Lower leg skin (tissue), 4 donors: ENCODE results near the gene PFKFB4. TPM values are rescaled to one million over a fixed set of nuclear protein-coding genes. Genes with fewer than 3 reads are reported as not detected.

Source experiments
- DNase-seq, 2 donors: peaks; one replicate each; pipeline ENCODE4 v3.0.0-alpha.2; 2019; ENCODE audit warnings: low spot score in 2 of 2
- H3K4me3 ChIP-seq: fragments of 200-600 bp; sonication (generic); 2 replicates; pipeline ENCODE4 v1.5.1; 2017; ENCODE audit warnings: mild to moderate bottlenecking, low read depth; ENCODE audit not compliant: poor library complexity, severe bottlenecking
- POLR2A ChIP-seq, 2 donors: fragments of 450-650 bp; IDR thresholded peaks; one replicate each; pipeline ENCODE4 v1.6.1; 2016 to 2017; ENCODE audit warnings: antibody characterized with exemption in 2 of 2, mild to moderate bottlenecking in 1 of 2, moderate library complexity in 1 of 2
- WGBS, 2 donors: methylation state at CpG; one replicate each; pipeline ENCODE4 v1.1.5; 2018; 5-methylcytosine and 5-hydroxymethylcytosine counted together
- intact Hi-C: fragments of 100-400 bp; cut with DNase I; formaldehyde crosslinking; loops from one replicate; pipeline ENCODE4 v1.15.0; 2023; ENCODE audit warnings: low total_unique reads
- total RNA-seq, 4 donors: library from RNA; depleted of rRNA; stranded (reverse); fragments of >200 nt; gene quantifications; one replicate each; pipeline ENCODE4 v1.1.0, GENCODE V29; 2016
- TF ChIP-seq, protein P1 (sequence below), 3 donors: fragments of 450-650 bp; IDR thresholded peaks; one replicate each; pipeline ENCODE4 v1.5.1; 2016; ENCODE audit warnings: antibody characterized with exemption in 3 of 3, mild to moderate bottlenecking in 3 of 3, moderate library complexity in 2 of 3

The PFKFB4 gene
- total RNA-seq, 4 donors from 2014 or later, result 3.7 to 8.8 (median 6.4) TPM

DNA sequence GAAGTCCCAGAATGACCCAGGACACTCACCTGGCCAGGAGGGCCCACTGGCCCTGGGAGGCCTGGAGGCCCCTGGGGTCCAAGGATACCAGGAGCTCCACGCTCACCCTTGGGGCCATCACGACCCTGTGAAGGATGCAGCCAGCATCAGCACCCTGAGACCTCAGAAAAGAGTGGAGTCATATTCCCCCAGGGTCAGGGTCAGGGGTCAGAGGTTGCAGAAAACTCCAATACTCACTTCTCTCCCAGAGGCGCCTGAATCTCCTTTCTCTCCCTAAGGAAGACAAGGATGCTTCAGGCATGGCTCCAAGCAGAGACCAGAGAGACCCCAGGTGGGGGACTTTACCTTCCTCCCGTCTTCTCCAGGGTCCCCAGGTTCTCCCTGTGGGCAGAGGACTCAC is 20.0 kb upstream of the PFKFB4 start:
- intact Hi-C loops, result no loop called here
- H3K4me3 ChIP-seq, result no peak overlapping the region
- TF ChIP-seq POLR2A (IDR thresholded peaks at IDR 0.05), result no peak
- TF ChIP-seq, protein P1, sequence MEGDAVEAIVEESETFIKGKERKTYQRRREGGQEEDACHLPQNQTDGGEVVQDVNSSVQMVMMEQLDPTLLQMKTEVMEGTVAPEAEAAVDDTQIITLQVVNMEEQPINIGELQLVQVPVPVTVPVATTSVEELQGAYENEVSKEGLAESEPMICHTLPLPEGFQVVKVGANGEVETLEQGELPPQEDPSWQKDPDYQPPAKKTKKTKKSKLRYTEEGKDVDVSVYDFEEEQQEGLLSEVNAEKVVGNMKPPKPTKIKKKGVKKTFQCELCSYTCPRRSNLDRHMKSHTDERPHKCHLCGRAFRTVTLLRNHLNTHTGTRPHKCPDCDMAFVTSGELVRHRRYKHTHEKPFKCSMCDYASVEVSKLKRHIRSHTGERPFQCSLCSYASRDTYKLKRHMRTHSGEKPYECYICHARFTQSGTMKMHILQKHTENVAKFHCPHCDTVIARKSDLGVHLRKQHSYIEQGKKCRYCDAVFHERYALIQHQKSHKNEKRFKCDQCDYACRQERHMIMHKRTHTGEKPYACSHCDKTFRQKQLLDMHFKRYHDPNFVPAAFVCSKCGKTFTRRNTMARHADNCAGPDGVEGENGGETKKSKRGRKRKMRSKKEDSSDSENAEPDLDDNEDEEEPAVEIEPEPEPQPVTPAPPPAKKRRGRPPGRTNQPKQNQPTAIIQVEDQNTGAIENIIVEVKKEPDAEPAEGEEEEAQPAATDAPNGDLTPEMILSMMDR (IDR thresholded peaks at IDR 0.05), result no peak
- WGBS, 2 donors, result 93 to 96% methylated on average over 4 of the region's 4 CpGs
- DNase-seq, result no peak

DNA sequence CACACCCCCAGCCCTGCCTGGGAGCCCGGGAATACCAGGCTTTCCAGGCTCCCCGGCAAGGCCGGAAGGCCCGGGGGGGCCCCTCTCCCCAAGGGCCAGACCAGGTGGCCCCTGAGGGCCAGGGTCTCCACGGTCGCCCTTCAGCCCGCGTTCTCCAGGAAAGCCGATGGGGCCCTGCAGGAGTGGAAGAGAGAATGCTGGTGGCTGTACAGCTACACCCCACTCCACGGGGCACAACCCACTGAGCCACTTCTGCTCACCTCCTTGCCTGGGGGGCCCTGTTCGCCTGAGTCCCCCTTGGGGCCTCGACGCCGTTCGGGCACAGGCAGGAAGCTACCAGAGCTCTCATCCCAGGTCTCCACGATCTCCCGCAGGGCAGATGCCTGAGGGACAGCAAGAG is 18.8 kb upstream of the PFKFB4 start:
- TF ChIP-seq, protein P1 (IDR thresholded peaks at IDR 0.05), result no peak
- TF ChIP-seq POLR2A (IDR thresholded peaks at IDR 0.05), result no peak
- 89 to 90% methylated on average over 17 of the region's 17 CpGs for WGBS, 2 donors
- intact Hi-C loops, result no loop called here
- H3K4me3 ChIP-seq, result no peak overlapping the region
- DNase-seq, result no peak

DNA sequence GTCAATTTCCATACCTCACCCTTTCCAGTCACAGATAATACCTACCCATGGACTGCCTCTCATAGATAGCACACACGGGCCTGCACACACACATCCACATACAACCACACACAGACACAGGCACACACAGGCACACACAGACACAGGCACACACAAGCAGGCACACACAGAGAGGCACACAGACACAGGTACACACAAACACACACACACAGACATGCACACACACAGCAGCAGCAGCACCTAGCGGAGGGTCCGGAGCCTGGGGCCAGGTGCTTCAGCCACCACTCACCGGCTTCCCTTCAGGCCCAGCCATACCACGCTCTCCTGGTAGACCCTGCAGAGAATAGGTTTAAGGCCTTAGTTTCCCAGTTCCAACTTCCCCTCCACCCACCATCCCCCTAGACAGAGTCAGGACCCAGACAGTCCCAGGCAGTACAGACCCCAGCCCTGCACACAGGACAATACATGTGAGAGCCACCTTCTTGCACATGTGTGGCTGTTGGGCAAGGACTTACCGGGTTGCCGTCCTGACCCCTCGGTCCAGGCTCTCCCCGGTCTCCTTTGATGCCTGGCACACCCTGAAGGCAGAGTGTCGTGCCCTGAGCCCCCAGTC is 17.5 kb upstream of the PFKFB4 start:
- 91 to 95% methylated on average over 6 to 10 of the region's 10 CpGs for WGBS, 2 donors
- intact Hi-C loops, result no loop called here
- TF ChIP-seq POLR2A (IDR thresholded peaks at IDR 0.05), result no peak
- TF ChIP-seq, protein P1 (IDR thresholded peaks at IDR 0.05), result no peak
- no peak for DNase-seq
- no peak overlapping the region for H3K4me3 ChIP-seq

DNA sequence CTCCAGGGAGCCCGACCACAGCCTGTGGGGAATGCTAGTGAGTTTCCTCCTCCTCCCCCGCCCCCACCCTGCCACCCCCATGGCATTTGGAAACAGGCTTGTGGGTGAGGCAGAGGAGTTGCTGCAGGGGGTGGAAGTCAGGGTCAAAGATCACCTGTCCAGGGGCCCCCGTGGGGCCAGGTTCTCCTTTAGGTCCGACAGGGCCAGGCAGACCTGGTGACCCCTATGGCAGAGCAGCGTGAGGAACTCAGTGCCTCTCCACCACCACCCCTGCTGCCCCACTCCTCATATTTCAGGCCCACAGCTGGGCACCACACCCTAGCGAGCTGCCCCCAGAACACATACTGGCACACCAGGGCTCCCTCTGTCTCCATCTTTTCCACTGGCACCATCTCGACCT is 15.9 kb upstream of the PFKFB4 start:
- TF ChIP-seq, protein P1 (IDR thresholded peaks at IDR 0.05), result no peak
- no peak for TF ChIP-seq POLR2A (IDR thresholded peaks at IDR 0.05)
- intact Hi-C loops, result no loop called here
- no peak for DNase-seq

DNA sequence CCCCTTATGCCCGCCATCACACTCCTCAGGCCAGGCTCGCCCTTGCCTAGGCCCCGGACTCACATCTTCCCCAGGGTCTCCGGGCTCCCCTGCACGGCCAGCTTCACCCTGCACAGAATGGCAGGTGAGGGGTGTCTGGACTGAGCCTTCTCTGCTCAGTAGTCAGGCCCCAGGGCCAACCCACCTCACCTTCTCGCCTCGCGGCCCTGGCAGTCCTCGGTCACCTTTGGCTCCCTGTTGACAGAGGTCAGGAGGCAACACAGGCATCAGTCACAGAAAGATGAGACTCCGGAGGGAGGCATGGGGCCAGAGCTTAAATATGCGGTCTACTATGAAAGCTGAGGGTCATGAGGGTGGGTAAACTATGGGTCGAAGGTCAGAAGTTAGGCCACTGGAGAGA is 15.3 kb upstream of the PFKFB4 start:
- intact Hi-C loops, result no loop called here
- no peak for DNase-seq

More for the DNA sequence above, 15.9 kb upstream of the PFKFB4 start:
- 67 to 79% methylated on average over 4 to 5 of the region's 7 CpGs for WGBS, 2 donors
- no peak overlapping the region for H3K4me3 ChIP-seq

More for the DNA sequence above, 15.3 kb upstream of the PFKFB4 start:
- no peak overlapping the region for H3K4me3 ChIP-seq
- TF ChIP-seq, protein P1 (IDR thresholded peaks at IDR 0.05), result no peak
- no peak for TF ChIP-seq POLR2A (IDR thresholded peaks at IDR 0.05)
- WGBS, 2 donors, result 82 to 88% methylated on average over 11 to 12 of the region's 12 CpGs
